SIG-M5 treated with dmso at 0.1 percent for 504 hours (cell line): ENCODE results near the gene NTS.

Experiments used
- DNase-seq: peaks from one replicate; lab custom pipeline; 2025; ENCODE audit not compliant: unreplicated experiment; lab: John Stamatoyannopoulos, UW

The NTS gene

GRCh38 chr12:85920324-85920947 is 46.3 kb downstream of the NTS start:
- DNase-seq: peak; percentile 12

- peak; percentile 15 for DNase-seq
Observed at GRCh38 chr12:85923767-85924331, 49.8 kb downstream of the NTS start.

- no peak for DNase-seq
Observed at GRCh38 chr12:85927166-85927565, 53.1 kb downstream of the NTS start.
